Activated T-cell treated with anti-CD3 and anti-CD28 coated beads, Interleukin-2, amount 50 U/mL, for 72 hours (primary cell): ENCODE results near the gene ARL5B. TPM values are rescaled to one million over a fixed set of nuclear protein-coding genes. Genes with fewer than 3 reads are reported as not detected.

Experiments used
- ATAC-seq, 2 donors: fragments of 150-1000 bp; cut with Tn5 transposase; replicated peaks in 1 of 2; 2 replicates each; pipeline ENCODE4 v1.10.0; 2021; ENCODE audit warnings: moderate library complexity in 2 of 2, mild to moderate bottlenecking in 1 of 2
- DNase-seq, 2 donors: peaks; one replicate each; pipeline ENCODE4 v3.0.0; 2021 to 2022; ENCODE audit warnings: mixed read lengths in 1 of 2
- H3K27ac Mint-ChIP-seq: one replicate; pipeline ENCODE4 v1.8.0; 2022; ENCODE audit warnings: mild to moderate bottlenecking, moderate library complexity, mixed read lengths
- H3K27me3 Mint-ChIP-seq: one replicate; pipeline ENCODE4 v1.8.0; 2022; ENCODE audit warnings: low read depth, mixed read lengths
- H3K36me3 Mint-ChIP-seq, 2 donors: one replicate each; pipeline ENCODE4 v1.8.0; 2022; ENCODE audit warnings: mixed read lengths in 2 of 2, mild to moderate bottlenecking in 1 of 2; ENCODE audit not compliant: insufficient read depth in 2 of 2
- H3K4me1 Mint-ChIP-seq: one replicate; pipeline ENCODE4 v1.8.0; 2022; ENCODE audit warnings: low read depth, mixed read lengths
- H3K4me3 Mint-ChIP-seq, 2 donors: one replicate each; pipeline ENCODE4 v1.8.0; 2022; ENCODE audit warnings: mild to moderate bottlenecking in 2 of 2, mixed read lengths in 2 of 2, moderate library complexity in 2 of 2
- H3K9me3 Mint-ChIP-seq, 2 donors: one replicate each; pipeline ENCODE4 v1.8.0; 2022; ENCODE audit warnings: mixed read lengths in 2 of 2
- total RNA-seq, 2 donors: library from RNA; stranded (reverse); gene quantifications; one replicate each; pipeline ENCODE4 v1.2.3, GENCODE V29; 2022

Gene ARL5B
- total RNA-seq, 2 donors from 2014 or later: 17.5 to 18.5 TPM

- no peak overlapping the region for H3K4me3 Mint-ChIP-seq
- H3K27me3 Mint-ChIP-seq: no peaks in the 10 kb centered on the region
- ATAC-seq (no peak), DNase-seq (no peak)
- H3K4me1 Mint-ChIP-seq: peaks cover 47% of the 10 kb centered on the region
- H3K9me3 Mint-ChIP-seq: no peaks in the 10 kb centered on the region
- H3K36me3 Mint-ChIP-seq: peaks cover 12 to 23% of the 10 kb centered on the region in 2 donors
- H3K27ac Mint-ChIP-seq: peak overlapping the region; percentile 2
These were observed 6.8 kb downstream of the ARL5B start for GRCh38 chr10:18665815-18666558.

DNA sequence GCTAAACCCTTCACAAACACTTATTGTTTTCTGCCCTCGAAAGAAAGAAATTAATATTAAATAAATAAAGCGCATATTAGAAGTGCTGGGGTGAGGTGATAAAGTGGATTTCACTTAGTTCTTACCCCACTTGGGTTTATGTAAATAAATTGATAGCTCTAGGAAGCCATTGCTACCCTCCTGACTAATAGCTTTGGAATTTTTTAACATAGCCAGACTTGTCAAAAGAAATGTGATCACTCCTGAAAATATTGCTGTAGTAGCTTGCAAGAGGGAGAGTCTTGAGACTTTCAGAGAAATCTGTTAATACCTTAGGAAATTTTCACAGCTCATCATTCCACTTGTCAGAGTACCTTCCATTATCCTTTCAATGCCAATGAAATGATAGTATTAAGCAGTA, 7.6 kb downstream of the ARL5B start:
- Mint-ChIP-seq H3K4me1 (peaks cover 39% of the 10 kb centered on the region), H3K9me3 (no peaks in the 10 kb centered on the region), H3K27me3 (no peaks in the 10 kb centered on the region), H3K27ac (no peak overlapping the region), H3K36me3 (peaks cover 7 to 19% of the 10 kb centered on the region in 2 donors), H3K4me3 (no peak overlapping the region)
- no peak for ATAC-seq
- no peak for DNase-seq

- Mint-ChIP-seq H3K27me3 (no peaks in the 10 kb centered on the region), H3K9me3 (no peaks in the 10 kb centered on the region), H3K27ac (no peak overlapping the region), H3K4me1 (peaks cover 26% of the 10 kb centered on the region), H3K36me3 (peaks cover 7 to 24% of the 10 kb centered on the region in 2 donors), H3K4me3 (no peak overlapping the region)
- ATAC-seq: no peak
- DNase-seq: no peak
These were observed 8.8 kb downstream of the ARL5B start for GRCh38 chr10:18668026-18668425.

DNA sequence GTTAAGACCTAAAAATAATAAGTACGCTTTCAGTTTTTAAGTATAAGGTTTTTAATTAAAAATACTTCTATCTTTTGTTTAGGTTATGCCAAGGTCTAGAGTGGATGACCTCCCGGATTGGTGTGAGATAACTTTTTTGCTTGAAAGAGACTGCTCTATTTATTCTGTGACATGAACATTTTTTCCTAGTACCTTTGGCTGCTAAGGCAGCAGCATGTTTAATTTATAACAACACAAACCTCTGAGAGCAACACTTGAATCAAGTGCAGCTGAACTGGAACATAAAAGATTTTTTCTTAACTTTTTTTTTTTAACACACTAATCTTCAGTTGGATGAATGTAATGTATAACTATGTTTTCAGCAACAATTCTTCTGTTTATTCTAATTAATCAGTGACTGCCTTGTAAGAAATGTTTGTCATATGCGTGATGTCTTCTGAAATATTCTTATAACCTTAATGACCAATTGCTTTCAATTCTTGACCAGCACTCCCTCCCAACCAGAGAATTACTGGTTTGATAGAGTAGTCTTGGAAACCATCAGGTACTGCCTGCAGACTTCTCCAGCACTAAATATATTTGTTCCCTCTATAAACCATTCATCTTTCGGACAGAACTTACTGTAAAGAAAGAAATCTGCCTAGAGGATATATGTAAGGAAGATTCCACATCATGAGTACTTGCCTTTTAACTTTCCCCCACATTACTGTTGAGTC, 16.0 kb downstream of the ARL5B start:
- Mint-ChIP-seq H3K4me3 (no peak overlapping the region), H3K27me3 (no peaks in the 10 kb centered on the region), H3K9me3 (no peaks in the 10 kb centered on the region), H3K36me3 (peaks cover 3 to 16% of the 10 kb centered on the region in 2 donors), H3K4me1 (no peaks in the 10 kb centered on the region), H3K27ac (no peak overlapping the region)
- ATAC-seq: no peak
- DNase-seq: no peak

GRCh38 chr10:18680754-18681153, 21.5 kb downstream of the ARL5B start:
- H3K9me3 Mint-ChIP-seq: no peaks in the 10 kb centered on the region
- no peak overlapping the region for H3K4me3 Mint-ChIP-seq
- H3K27ac Mint-ChIP-seq: no peak overlapping the region

GRCh38 chr10:18681366-18681765, 22.1 kb downstream of the ARL5B start:
- H3K36me3 Mint-ChIP-seq: peaks cover 1% of the 10 kb centered on the region in 2 donors
- H3K4me1 Mint-ChIP-seq: peaks cover 17% of the 10 kb centered on the region
- DNase-seq: no peak
- H3K4me3 Mint-ChIP-seq: no peak overlapping the region
- no peak for ATAC-seq
- peak overlapping the region; percentile 33 for H3K27ac Mint-ChIP-seq
- no peaks in the 10 kb centered on the region for H3K9me3 Mint-ChIP-seq
- no peaks in the 10 kb centered on the region for H3K27me3 Mint-ChIP-seq

More at GRCh38 chr10:18680754-18681153, 21.5 kb downstream of the ARL5B start:
- H3K36me3 Mint-ChIP-seq: peaks cover 1% of the 10 kb centered on the region in 2 donors
- peaks cover 17% of the 10 kb centered on the region for H3K4me1 Mint-ChIP-seq
- no peak for ATAC-seq
- no peak for DNase-seq
- no peaks in the 10 kb centered on the region for H3K27me3 Mint-ChIP-seq

DNA sequence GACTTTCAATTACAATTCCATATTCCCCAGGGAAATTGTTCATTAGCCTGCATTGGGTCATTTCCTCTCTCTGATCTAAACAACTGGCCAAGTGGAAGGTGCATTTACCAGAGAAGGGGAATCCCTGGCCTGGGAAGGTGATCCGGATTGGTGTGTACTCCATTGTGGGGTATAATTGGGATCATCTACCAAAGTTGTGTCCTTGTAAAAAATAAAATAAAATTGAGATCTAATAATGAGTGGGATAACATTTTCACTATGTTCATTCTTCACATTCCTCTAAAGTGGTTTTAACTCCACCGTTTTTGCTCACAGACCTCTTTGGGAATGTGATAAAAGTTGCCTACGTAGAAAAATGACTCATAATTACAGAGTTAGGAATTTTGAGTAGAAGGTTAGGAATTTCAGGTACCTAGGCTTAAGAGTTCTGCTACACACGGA, 22.8 kb downstream of the ARL5B start:
- no peaks in the 10 kb centered on the region for H3K9me3 Mint-ChIP-seq
- DNase-seq: no peak
- H3K4me3 Mint-ChIP-seq: no peak overlapping the region
- ATAC-seq: no peak
- H3K4me1 Mint-ChIP-seq: peaks cover 17% of the 10 kb centered on the region
- H3K36me3 Mint-ChIP-seq: peaks cover 1% of the 10 kb centered on the region in 2 donors
- H3K27ac Mint-ChIP-seq: no peak overlapping the region
- H3K27me3 Mint-ChIP-seq: no peaks in the 10 kb centered on the region

DNA sequence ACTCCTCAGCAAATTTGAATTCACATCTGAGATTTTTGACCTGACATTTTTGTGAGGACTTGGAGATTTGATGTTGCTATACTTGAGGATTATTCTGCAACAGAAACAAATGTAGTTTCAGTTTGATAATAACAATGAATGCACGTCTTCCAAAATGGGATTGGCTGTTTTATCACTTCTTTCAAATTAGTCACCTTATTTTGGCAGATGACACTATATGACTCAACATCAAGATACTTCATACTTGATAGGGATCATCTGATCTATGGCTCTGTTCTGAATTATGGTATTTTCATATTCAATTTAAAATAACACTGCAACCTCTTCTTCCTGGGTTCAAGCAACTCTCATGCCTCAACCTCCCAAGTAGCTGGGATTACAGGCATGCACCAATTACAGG, 24.2 kb downstream of the ARL5B start:
- DNase-seq (no peak), ATAC-seq (no peak)
- H3K27ac Mint-ChIP-seq: peak overlapping the region; percentile 45
- H3K4me1 Mint-ChIP-seq: peaks cover 17% of the 10 kb centered on the region
- no peak overlapping the region for H3K4me3 Mint-ChIP-seq
- H3K36me3 Mint-ChIP-seq: peaks cover 0 to 1% of the 10 kb centered on the region in 2 donors
- H3K27me3 Mint-ChIP-seq: no peaks in the 10 kb centered on the region
- H3K9me3 Mint-ChIP-seq: no peaks in the 10 kb centered on the region

DNA sequence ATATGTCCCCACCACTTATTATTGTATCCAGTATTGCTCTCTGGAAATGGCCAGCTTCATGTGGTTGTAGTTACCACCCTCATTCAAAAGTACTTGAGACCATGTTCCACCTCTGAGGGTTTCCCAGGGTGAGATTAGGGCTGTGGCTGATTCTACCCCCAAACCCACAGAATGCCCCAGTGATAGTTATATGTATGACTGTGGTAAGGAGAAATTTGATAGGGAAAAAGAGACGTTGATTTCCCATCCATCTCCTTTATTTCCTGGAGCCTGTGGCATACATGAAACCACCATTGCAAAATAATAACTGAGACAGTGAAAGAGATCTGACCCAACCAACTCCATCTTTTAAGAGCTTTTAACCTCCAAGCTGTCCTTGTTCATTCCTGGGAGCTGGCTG, 25.2 kb downstream of the ARL5B start:
- no peak overlapping the region for H3K27ac Mint-ChIP-seq
- no peak for DNase-seq
- H3K4me1 Mint-ChIP-seq: peaks cover 17% of the 10 kb centered on the region
- H3K4me3 Mint-ChIP-seq: no peak overlapping the region
- H3K27me3 Mint-ChIP-seq: no peaks in the 10 kb centered on the region
- H3K9me3 Mint-ChIP-seq: no peaks in the 10 kb centered on the region
- H3K36me3 Mint-ChIP-seq: peaks cover 0 to 1% of the 10 kb centered on the region in 2 donors
- no peak for ATAC-seq

GRCh38 chr10:18684953-18685352, 25.7 kb downstream of the ARL5B start:
- Mint-ChIP-seq H3K27ac (no peak overlapping the region), H3K27me3 (no peaks in the 10 kb centered on the region), H3K4me1 (peaks cover 17% of the 10 kb centered on the region), H3K4me3 (no peak overlapping the region), H3K9me3 (no peaks in the 10 kb centered on the region), H3K36me3 (peaks cover 0 to 1% of the 10 kb centered on the region in 2 donors)
- ATAC-seq: peak; percentile 36 to 47
- DNase-seq: peak in 1 of 2 donors; percentile 9

DNA sequence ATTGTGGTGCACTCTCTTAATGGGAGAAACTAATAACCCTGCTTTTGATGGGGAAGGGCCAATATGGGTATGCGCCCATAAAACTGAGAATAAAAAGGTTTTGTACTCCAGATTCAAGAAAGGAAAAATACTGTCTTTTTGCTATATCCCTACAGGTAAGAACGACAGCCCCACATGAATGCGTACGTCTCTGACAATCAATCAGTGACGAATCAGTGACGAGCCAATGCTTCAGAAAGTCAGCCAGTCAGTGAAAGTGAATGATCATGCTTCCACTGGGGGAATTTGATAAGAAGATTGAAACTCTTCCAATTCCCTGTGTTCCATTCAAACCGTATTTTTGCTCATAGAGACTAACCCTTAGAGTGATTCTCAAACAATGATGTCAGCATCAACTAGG, 26.3 kb downstream of the ARL5B start:
- no peak overlapping the region for H3K27ac Mint-ChIP-seq
- H3K27me3 Mint-ChIP-seq: no peaks in the 10 kb centered on the region
- no peaks in the 10 kb centered on the region for H3K9me3 Mint-ChIP-seq
- DNase-seq: no peak
- peaks cover 0 to 1% of the 10 kb centered on the region in 2 donors for H3K36me3 Mint-ChIP-seq
- no peak for ATAC-seq
- no peak overlapping the region for H3K4me3 Mint-ChIP-seq
- peaks cover 17% of the 10 kb centered on the region for H3K4me1 Mint-ChIP-seq

DNA sequence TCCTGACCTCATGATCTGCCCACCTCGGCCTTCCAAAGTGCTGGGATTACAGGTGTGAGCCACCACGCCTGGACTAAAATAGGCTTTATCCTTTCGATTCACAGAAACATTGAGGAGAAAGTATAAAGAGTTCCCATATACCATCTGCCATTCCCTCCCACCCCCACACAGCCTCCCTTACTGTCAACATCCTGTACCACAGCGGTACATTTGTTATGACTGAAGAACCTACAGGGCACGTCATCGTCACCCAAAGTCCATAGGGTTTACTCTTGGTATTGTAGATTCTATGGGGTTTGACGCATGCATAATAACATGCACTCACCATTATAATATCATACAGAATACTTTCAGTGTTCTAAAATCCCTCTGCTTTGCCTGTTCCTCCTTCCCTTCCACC, 28.0 kb downstream of the ARL5B start:
- H3K9me3 Mint-ChIP-seq: no peaks in the 10 kb centered on the region
- no peak overlapping the region for H3K27ac Mint-ChIP-seq
- no peaks in the 10 kb centered on the region for H3K27me3 Mint-ChIP-seq
- no peak overlapping the region for H3K4me3 Mint-ChIP-seq
- ATAC-seq (no peak), DNase-seq (no peak)
- H3K4me1 Mint-ChIP-seq: peaks cover 17% of the 10 kb centered on the region
- H3K36me3 Mint-ChIP-seq: peaks cover 0 to 1% of the 10 kb centered on the region in 2 donors

- Mint-ChIP-seq H3K4me3 (no peak overlapping the region), H3K4me1 (peaks cover 17% of the 10 kb centered on the region), H3K9me3 (no peaks in the 10 kb centered on the region), H3K27me3 (no peaks in the 10 kb centered on the region), H3K27ac (no peak overlapping the region), H3K36me3 (peaks cover 0 to 1% of the 10 kb centered on the region in 2 donors)
- no peak for ATAC-seq
- DNase-seq: no peak
These were observed 28.5 kb downstream of the ARL5B start for GRCh38 chr10:18687706-18688105.
